ENCODE measurements around the gene RNF169.

Gene RNF169

GRCh38 chr11:74723511-74723910 lies 25.1 kb upstream of the RNF169 start:
- no peaks in the 10 kb centered on the region for H3K9me3 ChIP-seq (replicated peaks in 1 of 2; ENCODE audit: control insufficient read depth in 2 of 2, insufficient read depth in 1 of 2, low read depth in 1 of 2, low read length in 2 of 2)
- DNase-seq (ENCODE audit: low spot score), result no peak
- no peak overlapping the region for H2AFZ ChIP-seq (ENCODE audit: low read length)
- no peak overlapping the region for H2BK120ac ChIP-seq (ENCODE audit: low read depth, low read length)
- H3K27me3 ChIP-seq (ENCODE audit: control insufficient read depth in 3 of 3, insufficient read depth in 3 of 3, low read depth in 1 of 3, low read length in 3 of 3), result peaks cover 0 to 61% (median 4%) of the 10 kb centered on the region in 3 experiments
- no peak overlapping the region for H3K4me3 ChIP-seq (ENCODE audit: low read length in 2 of 2)
- H2BK5ac ChIP-seq (ENCODE audit: low read length), result no peak overlapping the region
- no peaks in the 10 kb centered on the region for H3K36me3 ChIP-seq (replicated peaks in 1 of 2; ENCODE audit: control insufficient read depth in 2 of 2, insufficient read depth in 2 of 2, low read length in 2 of 2)
- no peak overlapping the region for H4K91ac ChIP-seq (ENCODE audit: low read depth, low read length, poor library complexity)
- H2AK5ac ChIP-seq (ENCODE audit: low read depth, low read length), result no peak overlapping the region
- no peaks in the 10 kb centered on the region for H3K79me1 ChIP-seq (ENCODE audit: low read depth, low read length)
- no peak overlapping the region for H3K18ac ChIP-seq (ENCODE audit: low read length)
- H3K9ac ChIP-seq (ENCODE audit: low read depth, low read length, poor library complexity), result no peak overlapping the region
- peaks cover 9 to 16% of the 10 kb centered on the region in 2 donors for H3K4me1 ChIP-seq (ENCODE audit: control insufficient read depth in 2 of 2, insufficient read depth in 1 of 2, low read depth in 1 of 2, low read length in 2 of 2)
- no CpG with 5 or more reads among the region's 5 CpGs for WGBS, 2 donors (ENCODE audit: extremely low coverage in 2 of 2, insufficient read length in 2 of 2, insufficient replicate concordance in 1 of 2)
- H2BK12ac ChIP-seq (ENCODE audit: low read length), result no peak overlapping the region
- H3K4me2 ChIP-seq (ENCODE audit: insufficient read depth, low read length, poor library complexity, severe bottlenecking), result no peak overlapping the region
- H3K14ac ChIP-seq (ENCODE audit: low read length), result no peak overlapping the region
- no peak overlapping the region for H3K27ac ChIP-seq (replicated peaks; ENCODE audit: low read length)
- H2BK15ac ChIP-seq (ENCODE audit: low read length), result no peak overlapping the region
- no peak overlapping the region for H4K8ac ChIP-seq (ENCODE audit: low read depth, low read length)
- no peak overlapping the region for H3K4ac ChIP-seq (ENCODE audit: low read length)
- H3K23ac ChIP-seq (ENCODE audit: low read depth, low read length, poor library complexity), result no peak overlapping the region

GRCh38 chr11:74725701-74726100 lies 22.9 kb upstream of the RNF169 start:
- no peak overlapping the region for H4K91ac ChIP-seq (ENCODE audit: low read depth, low read length, poor library complexity)
- H3K4ac ChIP-seq (ENCODE audit: low read length), result no peak overlapping the region
- H3K9me3 ChIP-seq (replicated peaks in 1 of 2; ENCODE audit: control insufficient read depth in 2 of 2, insufficient read depth in 1 of 2, low read depth in 1 of 2, low read length in 2 of 2), result no peaks in the 10 kb centered on the region
- no peak overlapping the region for H4K8ac ChIP-seq (ENCODE audit: low read depth, low read length)
- H2AK5ac ChIP-seq (ENCODE audit: low read depth, low read length), result no peak overlapping the region
- no peak for DNase-seq (ENCODE audit: low spot score)
- H3K14ac ChIP-seq (ENCODE audit: low read length), result no peak overlapping the region
- no peak overlapping the region for H2BK15ac ChIP-seq (ENCODE audit: low read length)
- no peak overlapping the region for H2AFZ ChIP-seq (ENCODE audit: low read length)
- no peak overlapping the region for H3K9ac ChIP-seq (ENCODE audit: low read depth, low read length, poor library complexity)
- no peak overlapping the region for H2BK12ac ChIP-seq (ENCODE audit: low read length)
- H3K27me3 ChIP-seq (ENCODE audit: control insufficient read depth in 3 of 3, insufficient read depth in 3 of 3, low read depth in 1 of 3, low read length in 3 of 3), result peaks cover 4 to 83% (median 24%) of the 10 kb centered on the region in 3 experiments
- WGBS, 2 donors (ENCODE audit: extremely low coverage in 2 of 2, insufficient read length in 2 of 2, insufficient replicate concordance in 1 of 2), result no CpG with 5 or more reads among the region's 4 CpGs
- no peak overlapping the region for H3K18ac ChIP-seq (ENCODE audit: low read length)
- no peak overlapping the region for H3K23ac ChIP-seq (ENCODE audit: low read depth, low read length, poor library complexity)
- H2BK5ac ChIP-seq (ENCODE audit: low read length), result no peak overlapping the region
- no peak overlapping the region for H3K27ac ChIP-seq (replicated peaks; ENCODE audit: low read length)
- H3K4me1 ChIP-seq (ENCODE audit: control insufficient read depth in 2 of 2, insufficient read depth in 1 of 2, low read depth in 1 of 2, low read length in 2 of 2), result peaks cover 3 to 8% of the 10 kb centered on the region in 2 donors
- no peak overlapping the region for H3K4me2 ChIP-seq (ENCODE audit: insufficient read depth, low read length, poor library complexity, severe bottlenecking)
- no peaks in the 10 kb centered on the region for H3K79me1 ChIP-seq (ENCODE audit: low read depth, low read length)
- no peak overlapping the region for H2BK120ac ChIP-seq (ENCODE audit: low read depth, low read length)
- H3K4me3 ChIP-seq (ENCODE audit: low read length in 2 of 2), result no peak overlapping the region
- H3K36me3 ChIP-seq (replicated peaks in 1 of 2; ENCODE audit: control insufficient read depth in 2 of 2, insufficient read depth in 2 of 2, low read length in 2 of 2), result no peaks in the 10 kb centered on the region

GRCh38 chr11:74726547-74727182 lies 22.0 kb upstream of the RNF169 start:
- Histone ChIP-seq H3K4ac (ENCODE audit: low read length) (no peak overlapping the region), H2BK5ac (ENCODE audit: low read length) (no peak overlapping the region), H2AFZ (ENCODE audit: low read length) (peak overlapping the region; percentile 4), H3K14ac (ENCODE audit: low read length) (no peak overlapping the region), H3K9me3 (replicated peaks in 1 of 2; ENCODE audit: control insufficient read depth in 2 of 2, insufficient read depth in 1 of 2, low read depth in 1 of 2, low read length in 2 of 2) (no peaks in the 10 kb centered on the region), H3K4me3 (ENCODE audit: low read length in 2 of 2) (no peak overlapping the region), H2BK15ac (ENCODE audit: low read length) (no peak overlapping the region), H3K18ac (ENCODE audit: low read length) (no peak overlapping the region), H3K4me2 (ENCODE audit: insufficient read depth, low read length, poor library complexity, severe bottlenecking) (no peak overlapping the region), H2BK12ac (ENCODE audit: low read length) (no peak overlapping the region), H4K91ac (ENCODE audit: low read depth, low read length, poor library complexity) (no peak overlapping the region), H3K27me3 (ENCODE audit: control insufficient read depth in 3 of 3, insufficient read depth in 3 of 3, low read depth in 1 of 3, low read length in 3 of 3) (peaks cover 8 to 89% (median 34%) of the 10 kb centered on the region in 3 experiments), H2AK5ac (ENCODE audit: low read depth, low read length) (no peak overlapping the region), H3K27ac (replicated peaks; ENCODE audit: low read length) (no peak overlapping the region), H3K4me1 (ENCODE audit: control insufficient read depth in 2 of 2, insufficient read depth in 1 of 2, low read depth in 1 of 2, low read length in 2 of 2) (peaks cover 0 to 5% of the 10 kb centered on the region in 2 donors), H3K36me3 (replicated peaks in 1 of 2; ENCODE audit: control insufficient read depth in 2 of 2, insufficient read depth in 2 of 2, low read length in 2 of 2) (no peaks in the 10 kb centered on the region), H3K23ac (ENCODE audit: low read depth, low read length, poor library complexity) (no peak overlapping the region), H3K9ac (ENCODE audit: low read depth, low read length, poor library complexity) (no peak overlapping the region), H4K8ac (ENCODE audit: low read depth, low read length) (no peak overlapping the region), H2BK120ac (ENCODE audit: low read depth, low read length) (no peak overlapping the region), H3K79me1 (ENCODE audit: low read depth, low read length) (no peaks in the 10 kb centered on the region)
- WGBS, 2 donors (ENCODE audit: extremely low coverage in 2 of 2, insufficient read length in 2 of 2, insufficient replicate concordance in 1 of 2), result no CpG with 5 or more reads among the region's 13 CpGs
- peak; percentile 59 for DNase-seq (ENCODE audit: low spot score)

- Histone ChIP-seq H2AK5ac (ENCODE audit: low read depth, low read length) (no peak overlapping the region), H3K9ac (ENCODE audit: low read depth, low read length, poor library complexity) (no peak overlapping the region), H3K18ac (ENCODE audit: low read length) (no peak overlapping the region), H2BK12ac (ENCODE audit: low read length) (no peak overlapping the region), H3K4me1 (ENCODE audit: control insufficient read depth in 2 of 2, insufficient read depth in 1 of 2, low read depth in 1 of 2, low read length in 2 of 2) (peaks cover 0 to 5% of the 10 kb centered on the region in 2 donors), H3K14ac (ENCODE audit: low read length) (no peak overlapping the region), H3K27ac (replicated peaks; ENCODE audit: low read length) (no peak overlapping the region), H3K4me3 (ENCODE audit: low read length in 2 of 2) (no peak overlapping the region), H3K79me1 (ENCODE audit: low read depth, low read length) (no peaks in the 10 kb centered on the region), H2AFZ (ENCODE audit: low read length) (no peak overlapping the region), H2BK5ac (ENCODE audit: low read length) (no peak overlapping the region), H2BK15ac (ENCODE audit: low read length) (no peak overlapping the region), H2BK120ac (ENCODE audit: low read depth, low read length) (no peak overlapping the region), H3K9me3 (replicated peaks in 1 of 2; ENCODE audit: control insufficient read depth in 2 of 2, insufficient read depth in 1 of 2, low read depth in 1 of 2, low read length in 2 of 2) (peaks cover 0 to 7% of the 10 kb centered on the region in 2 donors), H3K23ac (ENCODE audit: low read depth, low read length, poor library complexity) (no peak overlapping the region), H4K91ac (ENCODE audit: low read depth, low read length, poor library complexity) (no peak overlapping the region), H3K36me3 (replicated peaks in 1 of 2; ENCODE audit: control insufficient read depth in 2 of 2, insufficient read depth in 2 of 2, low read length in 2 of 2) (no peaks in the 10 kb centered on the region), H3K4me2 (ENCODE audit: insufficient read depth, low read length, poor library complexity, severe bottlenecking) (no peak overlapping the region), H4K8ac (ENCODE audit: low read depth, low read length) (no peak overlapping the region), H3K27me3 (ENCODE audit: control insufficient read depth in 3 of 3, insufficient read depth in 3 of 3, low read depth in 1 of 3, low read length in 3 of 3) (peaks cover 11 to 89% (median 43%) of the 10 kb centered on the region in 3 experiments), H3K4ac (ENCODE audit: low read length) (no peak overlapping the region)
- no CpG with 5 or more reads among the region's 4 CpGs for WGBS, 2 donors (ENCODE audit: extremely low coverage in 2 of 2, insufficient read length in 2 of 2, insufficient replicate concordance in 1 of 2)
- no peak for DNase-seq (ENCODE audit: low spot score)
Measured at GRCh38 chr11:74729397-74729796, 19.3 kb upstream of the RNF169 start.

Measured in neuronal stem cell (in vitro differentiated cells).